ENCODE measurements around the gene EXOC2.

Gene EXOC2

DNA sequence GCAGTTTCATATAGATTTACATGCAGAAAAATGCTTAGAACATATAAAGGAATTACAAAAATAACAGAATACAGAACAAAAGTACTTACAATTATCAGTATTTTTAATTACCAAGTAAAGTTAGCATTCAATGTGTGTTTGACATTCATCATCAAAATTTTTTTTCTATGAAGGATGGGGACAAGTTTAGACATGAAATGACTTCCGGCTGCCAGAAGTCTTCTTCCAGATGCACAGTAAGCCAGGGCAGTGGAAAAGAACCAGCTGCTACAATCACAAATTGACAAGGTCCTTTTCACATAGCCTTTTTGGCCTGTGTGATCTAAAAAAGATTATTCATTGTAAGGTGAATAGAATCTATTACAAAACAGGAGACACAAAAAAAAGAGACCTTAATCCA lies 109.8 kb downstream of the EXOC2 start:
- H3K4me3 ChIP-seq (ENCODE audit: severe bottlenecking): no peak overlapping the region
- peaks cover 2% of the 10 kb centered on the region for H3K9me3 ChIP-seq (ENCODE audit: severe bottlenecking)
- no peaks in the 10 kb centered on the region for H3K27me3 ChIP-seq (ENCODE audit: insufficient read depth, poor library complexity, severe bottlenecking)
- peaks cover 42% of the 10 kb centered on the region for H3K4me1 ChIP-seq (ENCODE audit: insufficient read depth, poor library complexity, severe bottlenecking)
- DNase-seq (ENCODE audit: low spot score) (no peak), ATAC-seq (ENCODE audit: low read depth) (peak; percentile 22; the same call in 1 of the 3 replicates)
- H3K36me3 ChIP-seq (ENCODE audit: low read depth): no peaks in the 10 kb centered on the region; the same call in 1 of the 2 replicates
- H3K27ac ChIP-seq (ENCODE audit: poor library complexity, severe bottlenecking): peak overlapping the region; percentile 71
- TF ChIP-seq, protein P1, sequence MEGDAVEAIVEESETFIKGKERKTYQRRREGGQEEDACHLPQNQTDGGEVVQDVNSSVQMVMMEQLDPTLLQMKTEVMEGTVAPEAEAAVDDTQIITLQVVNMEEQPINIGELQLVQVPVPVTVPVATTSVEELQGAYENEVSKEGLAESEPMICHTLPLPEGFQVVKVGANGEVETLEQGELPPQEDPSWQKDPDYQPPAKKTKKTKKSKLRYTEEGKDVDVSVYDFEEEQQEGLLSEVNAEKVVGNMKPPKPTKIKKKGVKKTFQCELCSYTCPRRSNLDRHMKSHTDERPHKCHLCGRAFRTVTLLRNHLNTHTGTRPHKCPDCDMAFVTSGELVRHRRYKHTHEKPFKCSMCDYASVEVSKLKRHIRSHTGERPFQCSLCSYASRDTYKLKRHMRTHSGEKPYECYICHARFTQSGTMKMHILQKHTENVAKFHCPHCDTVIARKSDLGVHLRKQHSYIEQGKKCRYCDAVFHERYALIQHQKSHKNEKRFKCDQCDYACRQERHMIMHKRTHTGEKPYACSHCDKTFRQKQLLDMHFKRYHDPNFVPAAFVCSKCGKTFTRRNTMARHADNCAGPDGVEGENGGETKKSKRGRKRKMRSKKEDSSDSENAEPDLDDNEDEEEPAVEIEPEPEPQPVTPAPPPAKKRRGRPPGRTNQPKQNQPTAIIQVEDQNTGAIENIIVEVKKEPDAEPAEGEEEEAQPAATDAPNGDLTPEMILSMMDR (IDR thresholded peaks at IDR 0.05; ENCODE audit: poor library complexity, severe bottlenecking): no peak

DNA sequence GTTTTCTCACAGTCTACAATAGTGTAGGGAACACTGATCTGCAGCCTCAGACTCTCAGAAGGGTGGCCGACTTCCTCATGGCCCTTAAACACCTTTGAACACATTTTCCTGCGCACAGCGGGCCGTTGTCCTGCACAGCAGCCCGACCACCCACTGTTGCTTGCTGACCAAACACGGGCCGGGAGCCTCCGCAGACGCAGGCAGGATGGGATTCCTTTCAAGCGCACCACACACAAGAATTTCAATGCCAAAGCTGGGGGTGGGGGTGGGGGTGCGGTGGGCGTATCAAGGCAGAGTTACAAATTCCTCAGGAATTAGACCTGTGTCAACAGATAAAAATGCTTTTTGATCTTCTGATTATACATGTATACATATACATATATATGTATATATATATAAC lies 110.6 kb downstream of the EXOC2 start:
- no peak for DNase-seq (ENCODE audit: low spot score)
- TF ChIP-seq, protein P1 (IDR thresholded peaks at IDR 0.05; ENCODE audit: poor library complexity, severe bottlenecking): no peak
- no peaks in the 10 kb centered on the region; the same call in 1 of the 2 replicates for H3K36me3 ChIP-seq (ENCODE audit: low read depth)
- peaks cover 42% of the 10 kb centered on the region for H3K4me1 ChIP-seq (ENCODE audit: insufficient read depth, poor library complexity, severe bottlenecking)
- H3K27ac ChIP-seq (ENCODE audit: poor library complexity, severe bottlenecking): peak overlapping the region; percentile 71
- H3K9me3 ChIP-seq (ENCODE audit: severe bottlenecking): peaks cover 2% of the 10 kb centered on the region
- peak; percentile 35; the same call in 1 of the 3 replicates for ATAC-seq (ENCODE audit: low read depth)
- H3K27me3 ChIP-seq (ENCODE audit: insufficient read depth, poor library complexity, severe bottlenecking): no peaks in the 10 kb centered on the region
- no peak overlapping the region for H3K4me3 ChIP-seq (ENCODE audit: severe bottlenecking)

DNA sequence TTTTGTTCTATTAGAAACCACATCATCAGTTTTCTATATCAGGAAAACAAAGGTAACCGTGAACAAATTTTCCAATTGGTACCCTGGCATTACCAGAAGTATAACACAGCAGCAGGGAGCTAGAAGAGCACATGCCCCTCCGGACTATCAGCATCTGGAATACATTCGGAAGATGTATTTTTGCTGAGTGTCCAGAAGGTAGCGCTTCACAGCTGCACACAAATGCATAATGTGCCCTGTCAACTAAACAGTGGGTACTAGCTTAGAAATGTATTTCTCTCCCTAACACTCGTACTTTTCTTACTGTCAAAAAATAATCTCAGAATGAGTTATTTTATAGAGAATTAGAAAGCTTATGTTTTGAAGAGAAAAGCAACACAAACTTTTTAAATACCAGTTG lies 113.6 kb downstream of the EXOC2 start:
- H3K36me3 ChIP-seq (ENCODE audit: low read depth): peaks cover 12% of the 10 kb centered on the region
- H3K27ac ChIP-seq (ENCODE audit: poor library complexity, severe bottlenecking): no peak overlapping the region
- TF ChIP-seq, protein P1 (IDR thresholded peaks at IDR 0.05; ENCODE audit: poor library complexity, severe bottlenecking): peak; percentile 35
- no peak for ATAC-seq (ENCODE audit: low read depth)
- DNase-seq (ENCODE audit: low spot score): no peak
- H3K4me1 ChIP-seq (ENCODE audit: insufficient read depth, poor library complexity, severe bottlenecking): peaks cover 21% of the 10 kb centered on the region
- no peak overlapping the region for H3K4me3 ChIP-seq (ENCODE audit: severe bottlenecking)
- H3K27me3 ChIP-seq (ENCODE audit: insufficient read depth, poor library complexity, severe bottlenecking): no peaks in the 10 kb centered on the region
- peaks cover 2% of the 10 kb centered on the region for H3K9me3 ChIP-seq (ENCODE audit: severe bottlenecking)

DNA sequence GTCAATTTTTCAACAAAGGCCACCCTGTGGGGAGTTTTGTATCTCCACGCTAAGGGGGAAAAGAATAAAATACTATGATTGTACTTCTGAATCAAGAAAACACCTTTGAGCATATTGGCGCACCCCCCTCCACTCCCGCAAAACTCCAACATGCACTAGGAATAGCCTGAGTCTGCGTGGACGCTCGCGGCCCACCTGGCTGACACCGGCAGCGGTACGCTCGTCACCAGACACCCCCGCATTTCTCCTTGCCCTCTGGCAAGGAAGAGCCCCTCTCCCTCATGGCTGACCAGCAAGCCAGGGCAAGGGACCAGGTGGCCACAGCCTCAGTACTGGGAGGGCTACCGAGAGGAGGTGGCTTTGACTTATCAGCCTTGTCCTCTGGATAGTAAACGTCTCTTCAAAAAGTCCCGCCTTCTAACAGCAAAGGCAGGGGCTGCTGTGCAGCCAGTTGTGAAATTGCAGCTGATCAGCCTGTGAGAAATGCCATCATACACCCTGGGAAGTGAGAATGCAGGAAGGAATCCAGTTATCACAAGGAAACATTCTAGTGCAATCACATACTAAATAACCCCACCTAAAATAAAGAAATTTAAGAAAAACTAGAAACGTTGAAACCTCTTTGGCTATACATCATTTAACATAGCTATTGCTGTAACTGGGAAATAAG lies 120.2 kb downstream of the EXOC2 start:
- peaks cover 12% of the 10 kb centered on the region for H3K36me3 ChIP-seq (ENCODE audit: low read depth)
- TF ChIP-seq, protein P1 (IDR thresholded peaks at IDR 0.05; ENCODE audit: poor library complexity, severe bottlenecking): no peak
- DNase-seq (ENCODE audit: low spot score): no peak
- no peak for ATAC-seq (ENCODE audit: low read depth)
- no peaks in the 10 kb centered on the region for H3K9me3 ChIP-seq (ENCODE audit: severe bottlenecking)
- no peak overlapping the region for H3K4me3 ChIP-seq (ENCODE audit: severe bottlenecking)
- H3K27me3 ChIP-seq (ENCODE audit: insufficient read depth, poor library complexity, severe bottlenecking): no peaks in the 10 kb centered on the region
- H3K27ac ChIP-seq (ENCODE audit: poor library complexity, severe bottlenecking): no peak overlapping the region
- no peaks in the 10 kb centered on the region for H3K4me1 ChIP-seq (ENCODE audit: insufficient read depth, poor library complexity, severe bottlenecking)

DNA sequence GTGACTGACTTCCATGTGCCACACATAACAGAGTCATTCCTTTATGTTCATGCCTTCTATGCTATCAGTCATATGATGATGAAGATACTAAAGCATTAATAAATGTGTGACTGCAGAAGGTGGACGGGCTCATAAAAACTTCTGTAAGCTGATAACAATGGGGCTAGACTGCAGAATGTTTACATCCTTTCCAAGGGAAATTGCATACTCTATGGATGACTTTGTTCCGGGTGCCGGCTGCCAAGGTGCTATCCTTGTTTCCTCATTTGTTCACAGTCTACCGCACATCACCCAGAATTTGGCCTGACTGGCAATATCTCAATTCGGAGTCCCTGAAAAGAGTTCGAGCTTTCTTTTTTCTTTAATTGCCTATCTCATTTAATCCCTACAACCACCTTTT lies 121.0 kb downstream of the EXOC2 start:
- Histone ChIP-seq H3K27ac (ENCODE audit: poor library complexity, severe bottlenecking) (no peak overlapping the region), H3K9me3 (ENCODE audit: severe bottlenecking) (no peaks in the 10 kb centered on the region), H3K4me3 (ENCODE audit: severe bottlenecking) (no peak overlapping the region), H3K4me1 (ENCODE audit: insufficient read depth, poor library complexity, severe bottlenecking) (no peaks in the 10 kb centered on the region), H3K36me3 (ENCODE audit: low read depth) (peaks cover 12% of the 10 kb centered on the region), H3K27me3 (ENCODE audit: insufficient read depth, poor library complexity, severe bottlenecking) (no peaks in the 10 kb centered on the region)
- ATAC-seq (ENCODE audit: low read depth) (no peak), DNase-seq (ENCODE audit: low spot score) (no peak)
- TF ChIP-seq, protein P1 (IDR thresholded peaks at IDR 0.05; ENCODE audit: poor library complexity, severe bottlenecking): no peak

Measured in RWPE2 (cell line).